A549 (cell line): ENCODE measurements around the gene DMAP1.

Source experiments
- GATA3 ChIP-seq: IDR thresholded peaks from 2 replicates; pipeline ENCODE4 v1.6.1; 2012; ENCODE audit warnings: borderline replicate concordance
- HDAC2 ChIP-seq: fragments of 200-600 bp; sonication (generic); IDR thresholded peaks from 2 replicates; pipeline ENCODE4 v1.6.1; 2016
- JUN ChIP-seq, 2 experiments: fragments of >200 bp; sonication (Bioruptor Twin); formaldehyde crosslinking; IDR thresholded peaks; 2 replicates in 1 of 2; 3 replicates in 1 of 2; pipeline ENCODE4 v1.6.1; 2016 to 2017
- JUNB ChIP-seq: fragments of >200 bp; sonication (Bioruptor Twin); formaldehyde crosslinking; IDR thresholded peaks from 2 replicates; pipeline ENCODE4 v1.6.1; 2016
- POLR2A ChIP-seq: IDR thresholded peaks from 2 replicates; pipeline ENCODE4 v1.6.1; 2012; ENCODE audit warnings: mild to moderate bottlenecking, low read length
- RFX5 ChIP-seq: fragments of 450-650 bp; IDR thresholded peaks from 2 replicates; pipeline ENCODE4 v1.7.1; 2014; ENCODE audit warnings: antibody characterized with exemption, mild to moderate bottlenecking, moderate library complexity
- RNF2 ChIP-seq: fragments of 200-600 bp; sonication (generic); IDR thresholded peaks from 2 replicates; pipeline ENCODE4 v1.6.1; 2016; ENCODE audit warnings: low read depth, mild to moderate bottlenecking, antibody characterized with exemption, moderate library complexity, borderline replicate concordance
- TF ChIP-seq, protein P1 (sequence below): fragments of >200 bp; sonication (Bioruptor Twin); formaldehyde crosslinking; IDR thresholded peaks from 3 replicates; pipeline ENCODE4 v1.5.1; 2016
- TF ChIP-seq, protein P2 (sequence below): fragments of 150-350 bp; IDR thresholded peaks from 2 replicates; pipeline ENCODE4 v1.6.1; 2014; ENCODE audit warnings: low read depth, mild to moderate bottlenecking, low read length

DNA sequence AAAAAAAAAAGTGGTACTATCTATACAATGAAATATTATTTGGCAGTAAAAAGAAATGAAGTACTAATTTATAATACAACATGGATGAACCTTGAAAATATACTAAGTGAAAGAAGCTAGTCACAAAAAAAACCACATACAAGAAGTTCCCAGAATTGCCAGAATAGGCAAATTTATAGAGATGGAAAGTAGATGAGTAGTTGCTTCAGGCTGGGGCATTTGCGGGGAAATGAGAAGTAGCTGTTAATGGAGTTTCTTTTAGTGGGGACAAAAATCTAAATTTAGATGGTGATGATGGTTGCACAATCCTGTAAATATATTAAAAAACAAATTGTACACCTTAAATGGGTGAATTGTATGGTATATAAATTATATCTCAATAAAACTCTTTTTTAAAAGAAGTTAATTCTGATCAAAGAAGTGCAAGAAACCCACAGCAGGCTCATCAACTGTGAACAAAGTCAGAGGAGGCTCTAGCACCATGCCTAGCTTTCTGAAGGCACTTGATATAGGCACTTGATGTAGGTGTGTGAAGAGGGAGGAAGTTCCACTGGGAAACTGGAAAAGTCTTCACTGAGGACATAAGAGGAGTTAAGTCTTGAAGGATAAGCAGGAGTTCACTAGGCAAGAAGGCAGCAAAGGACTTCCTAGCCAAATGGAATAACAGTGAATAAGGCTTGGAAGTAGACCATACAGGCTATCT is 52.5 kb downstream of the DMAP1 start:
- TF ChIP-seq, protein P1, sequence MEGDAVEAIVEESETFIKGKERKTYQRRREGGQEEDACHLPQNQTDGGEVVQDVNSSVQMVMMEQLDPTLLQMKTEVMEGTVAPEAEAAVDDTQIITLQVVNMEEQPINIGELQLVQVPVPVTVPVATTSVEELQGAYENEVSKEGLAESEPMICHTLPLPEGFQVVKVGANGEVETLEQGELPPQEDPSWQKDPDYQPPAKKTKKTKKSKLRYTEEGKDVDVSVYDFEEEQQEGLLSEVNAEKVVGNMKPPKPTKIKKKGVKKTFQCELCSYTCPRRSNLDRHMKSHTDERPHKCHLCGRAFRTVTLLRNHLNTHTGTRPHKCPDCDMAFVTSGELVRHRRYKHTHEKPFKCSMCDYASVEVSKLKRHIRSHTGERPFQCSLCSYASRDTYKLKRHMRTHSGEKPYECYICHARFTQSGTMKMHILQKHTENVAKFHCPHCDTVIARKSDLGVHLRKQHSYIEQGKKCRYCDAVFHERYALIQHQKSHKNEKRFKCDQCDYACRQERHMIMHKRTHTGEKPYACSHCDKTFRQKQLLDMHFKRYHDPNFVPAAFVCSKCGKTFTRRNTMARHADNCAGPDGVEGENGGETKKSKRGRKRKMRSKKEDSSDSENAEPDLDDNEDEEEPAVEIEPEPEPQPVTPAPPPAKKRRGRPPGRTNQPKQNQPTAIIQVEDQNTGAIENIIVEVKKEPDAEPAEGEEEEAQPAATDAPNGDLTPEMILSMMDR = no peak
- TF ChIP-seq JUNB (no peak), POLR2A (no peak), GATA3 (no peak), JUN (IDR thresholded peaks at IDR 0.05) (no peak), RNF2 (no peak), HDAC2 (no peak), RFX5 (no peak)
- TF ChIP-seq, protein P2, sequence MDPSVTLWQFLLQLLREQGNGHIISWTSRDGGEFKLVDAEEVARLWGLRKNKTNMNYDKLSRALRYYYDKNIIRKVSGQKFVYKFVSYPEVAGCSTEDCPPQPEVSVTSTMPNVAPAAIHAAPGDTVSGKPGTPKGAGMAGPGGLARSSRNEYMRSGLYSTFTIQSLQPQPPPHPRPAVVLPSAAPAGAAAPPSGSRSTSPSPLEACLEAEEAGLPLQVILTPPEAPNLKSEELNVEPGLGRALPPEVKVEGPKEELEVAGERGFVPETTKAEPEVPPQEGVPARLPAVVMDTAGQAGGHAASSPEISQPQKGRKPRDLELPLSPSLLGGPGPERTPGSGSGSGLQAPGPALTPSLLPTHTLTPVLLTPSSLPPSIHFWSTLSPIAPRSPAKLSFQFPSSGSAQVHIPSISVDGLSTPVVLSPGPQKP = no peak
